Body of pancreas (tissue), 4 donors: ENCODE data around the gene PACRG. TPM values are rescaled to one million over a fixed set of nuclear protein-coding genes. Genes with fewer than 3 reads are reported as not detected.

ENCODE experiments used
- ATAC-seq: fragments of 150-250 bp; one replicate; pipeline ENCODE4 v1.9.1; 2016
- DNase-seq, 4 donors: peaks; one replicate each; pipeline ENCODE4 v3.0.0-alpha.2; 2019
- H3K27ac ChIP-seq, 4 donors: fragments of 200-600 bp; sonication (generic); 1 replicate in 3 of 4; 2 replicates in 1 of 4; pipeline versions ENCODE4 v1.5.1 to v1.6.1; 2016 to 2019; ENCODE audit warnings: mild to moderate bottlenecking in 1 of 4, mixed read lengths in 1 of 4, moderate library complexity in 1 of 4
- H3K27me3 ChIP-seq, 2 donors: fragments of 200-600 bp; sonication (generic); one replicate each; pipeline ENCODE4 v1.6.0; 2016; ENCODE audit warnings: mild to moderate bottlenecking in 1 of 2
- H3K36me3 ChIP-seq, 2 donors: fragments of 200-600 bp; sonication (generic); replicated peaks in 1 of 2; 2 replicates each; pipeline ENCODE4 v1.5.1; 2016; ENCODE audit warnings: low read depth in 2 of 2; ENCODE audit not compliant: insufficient read depth in 1 of 2
- H3K4me1 ChIP-seq: fragments of 200-600 bp; sonication (generic); one replicate; pipeline ENCODE4 v1.6.0; 2016
- H3K4me3 ChIP-seq, 2 donors: fragments of 200-600 bp; sonication (generic); 1 replicate in 1 of 2; 2 replicates in 1 of 2; pipeline ENCODE4 v1.5.1; 2016 to 2019
- H3K9me3 ChIP-seq, 3 donors: fragments of 200-600 bp; sonication (generic); 1 replicate in 2 of 3; 2 replicates in 1 of 3; pipeline ENCODE4 v1.5.1; 2016
- POLR2A ChIP-seq, 3 donors: fragments of 450-650 bp; IDR thresholded peaks; one replicate each; pipeline ENCODE4 v1.6.1; 2016; ENCODE audit warnings: antibody characterized with exemption in 3 of 3, mild to moderate bottlenecking in 2 of 3
- WGBS, 2 donors: methylation state at CpG; one replicate each; pipeline ENCODE4 v1.1.5; 2017; 5-methylcytosine and 5-hydroxymethylcytosine counted together
- intact Hi-C: fragments of 100-400 bp; cut with DNase I; formaldehyde crosslinking; loops from one replicate; pipeline ENCODE4 v1.15.1; 2023
- total RNA-seq, 2 donors: library from RNA; depleted of rRNA; stranded (reverse); fragments of >200 nt; gene quantifications; one replicate each; pipeline ENCODE4 v1.1.0, GENCODE V29; 2016
- TF ChIP-seq, protein P1 (sequence below), 7 experiments: fragments of 450-650 bp in 4 of 7; fragments of 200-600 bp in 3 of 7; sonication (generic) in 3 of 7; IDR thresholded peaks; one replicate each; pipeline ENCODE4 v1.5.1; 2016 to 2019; ENCODE audit warnings: antibody characterized with exemption in 7 of 7

Gene PACRG
- total RNA-seq, 2 donors from 2014 or later: 7.8 to 10.9 TPM

DNA sequence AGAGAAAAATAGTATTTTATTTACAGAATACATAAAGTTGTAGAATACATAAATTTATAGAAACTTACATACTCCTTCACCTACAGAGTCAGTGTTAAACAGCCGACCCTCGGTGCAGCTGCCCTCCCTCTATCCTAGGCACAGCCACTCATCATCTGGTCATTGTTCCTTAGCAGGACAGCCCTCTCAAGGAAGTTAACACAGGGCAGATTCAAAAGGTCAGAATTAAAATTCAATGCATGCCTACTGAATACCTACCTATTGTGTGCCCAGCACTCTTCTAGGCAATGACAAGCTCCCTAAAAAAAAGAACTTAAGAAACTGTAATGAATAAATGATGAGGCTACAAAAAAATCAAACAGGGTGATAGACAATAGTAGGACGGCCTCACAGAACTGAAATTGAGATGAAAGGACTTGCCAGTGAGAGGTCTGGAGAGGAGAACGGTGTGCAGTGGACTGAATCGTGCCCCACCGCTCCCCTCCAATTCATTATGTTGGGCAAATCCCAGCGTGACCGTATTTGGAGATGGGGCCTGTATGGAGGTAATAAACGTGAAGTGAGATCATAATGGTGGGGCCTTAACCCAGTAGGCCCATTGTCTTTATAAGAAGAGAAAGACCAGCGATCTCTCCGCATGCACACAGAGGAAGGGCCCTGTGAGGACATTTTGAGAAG lies 326.0 kb downstream of the PACRG start:
- ATAC-seq (no peak), DNase-seq (no peak)
- intact Hi-C loops: no loop called here
- Histone ChIP-seq H3K4me3 (no peak overlapping the region), H3K4me1 (no peaks in the 10 kb centered on the region), H3K36me3 (no peaks in the 10 kb centered on the region), H3K9me3 (peaks cover 0 to 8% (median 0%) of the 10 kb centered on the region in 3 donors), H3K27me3 (no peaks in the 10 kb centered on the region), H3K27ac (no peak overlapping the region)
- WGBS, 2 donors: 89 to 91% methylated on average over 11 of the region's 11 CpGs
- no peak for TF ChIP-seq POLR2A (IDR thresholded peaks at IDR 0.05)
- TF ChIP-seq, protein P1, sequence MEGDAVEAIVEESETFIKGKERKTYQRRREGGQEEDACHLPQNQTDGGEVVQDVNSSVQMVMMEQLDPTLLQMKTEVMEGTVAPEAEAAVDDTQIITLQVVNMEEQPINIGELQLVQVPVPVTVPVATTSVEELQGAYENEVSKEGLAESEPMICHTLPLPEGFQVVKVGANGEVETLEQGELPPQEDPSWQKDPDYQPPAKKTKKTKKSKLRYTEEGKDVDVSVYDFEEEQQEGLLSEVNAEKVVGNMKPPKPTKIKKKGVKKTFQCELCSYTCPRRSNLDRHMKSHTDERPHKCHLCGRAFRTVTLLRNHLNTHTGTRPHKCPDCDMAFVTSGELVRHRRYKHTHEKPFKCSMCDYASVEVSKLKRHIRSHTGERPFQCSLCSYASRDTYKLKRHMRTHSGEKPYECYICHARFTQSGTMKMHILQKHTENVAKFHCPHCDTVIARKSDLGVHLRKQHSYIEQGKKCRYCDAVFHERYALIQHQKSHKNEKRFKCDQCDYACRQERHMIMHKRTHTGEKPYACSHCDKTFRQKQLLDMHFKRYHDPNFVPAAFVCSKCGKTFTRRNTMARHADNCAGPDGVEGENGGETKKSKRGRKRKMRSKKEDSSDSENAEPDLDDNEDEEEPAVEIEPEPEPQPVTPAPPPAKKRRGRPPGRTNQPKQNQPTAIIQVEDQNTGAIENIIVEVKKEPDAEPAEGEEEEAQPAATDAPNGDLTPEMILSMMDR (IDR thresholded peaks at IDR 0.05): no peak

DNA sequence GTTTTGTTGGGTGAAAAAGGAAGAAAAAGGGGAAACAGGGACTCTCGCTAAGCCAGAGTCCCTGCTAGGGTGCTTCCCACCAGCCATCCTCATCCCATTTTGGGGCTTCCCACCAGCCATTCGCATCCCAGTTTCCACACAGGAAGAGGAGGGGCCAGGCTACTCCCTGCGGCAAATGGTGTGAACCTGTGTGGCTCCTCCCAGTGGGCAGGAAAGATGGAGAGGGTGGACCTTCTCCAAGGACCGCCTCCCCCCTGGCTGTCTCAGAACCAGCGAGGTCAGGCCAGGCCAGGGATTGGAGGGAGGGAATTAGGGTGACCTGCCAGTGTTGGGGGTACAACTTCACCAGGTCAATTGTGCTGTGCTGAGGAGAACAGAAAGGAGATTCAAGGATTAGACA lies 326.9 kb downstream of the PACRG start:
- 88% methylated on average over 5 of the region's 5 CpGs for WGBS, 2 donors
- intact Hi-C loops: no loop called here
- no peaks in the 10 kb centered on the region for H3K36me3 ChIP-seq
- H3K4me1 ChIP-seq: no peaks in the 10 kb centered on the region
- H3K27me3 ChIP-seq: no peaks in the 10 kb centered on the region
- H3K27ac ChIP-seq: no peak overlapping the region
- ATAC-seq (no peak), DNase-seq (no peak)
- H3K9me3 ChIP-seq: peaks cover 0 to 8% (median 0%) of the 10 kb centered on the region in 3 donors
- H3K4me3 ChIP-seq: no peak overlapping the region
- no peak for TF ChIP-seq POLR2A (IDR thresholded peaks at IDR 0.05)
- TF ChIP-seq, protein P1 (IDR thresholded peaks at IDR 0.05): no peak

DNA sequence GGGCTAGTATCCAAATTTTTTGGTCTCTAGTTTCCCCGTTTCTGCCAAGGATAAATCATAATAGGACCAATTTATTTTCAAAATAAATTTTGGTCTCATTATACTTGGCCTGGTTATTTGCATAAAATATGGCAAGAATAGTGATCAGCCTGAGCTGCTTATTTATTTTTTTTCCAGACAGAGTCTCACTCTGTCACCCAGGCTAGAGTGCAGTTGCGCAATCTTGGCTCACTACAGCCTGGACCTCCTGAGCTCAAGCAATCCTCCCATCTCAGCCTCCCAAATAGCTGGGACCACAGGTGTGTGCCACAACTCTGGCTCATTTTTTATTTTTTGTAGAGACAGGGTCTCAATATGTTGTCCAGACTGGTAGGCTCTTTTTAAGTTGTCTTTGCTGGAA lies 329.5 kb downstream of the PACRG start:
- 89% methylated on average over 2 of the region's 2 CpGs for WGBS, 2 donors
- no peak for DNase-seq
- Histone ChIP-seq H3K4me3 (no peak overlapping the region), H3K27me3 (no peaks in the 10 kb centered on the region), H3K4me1 (no peaks in the 10 kb centered on the region), H3K27ac (no peak overlapping the region), H3K36me3 (no peaks in the 10 kb centered on the region), H3K9me3 (peaks cover 0 to 8% (median 0%) of the 10 kb centered on the region in 3 donors)
- intact Hi-C loops: no loop called here
- TF ChIP-seq, protein P1 (IDR thresholded peaks at IDR 0.05): no peak
- no peak for TF ChIP-seq POLR2A (IDR thresholded peaks at IDR 0.05)
- no peak for ATAC-seq

DNA sequence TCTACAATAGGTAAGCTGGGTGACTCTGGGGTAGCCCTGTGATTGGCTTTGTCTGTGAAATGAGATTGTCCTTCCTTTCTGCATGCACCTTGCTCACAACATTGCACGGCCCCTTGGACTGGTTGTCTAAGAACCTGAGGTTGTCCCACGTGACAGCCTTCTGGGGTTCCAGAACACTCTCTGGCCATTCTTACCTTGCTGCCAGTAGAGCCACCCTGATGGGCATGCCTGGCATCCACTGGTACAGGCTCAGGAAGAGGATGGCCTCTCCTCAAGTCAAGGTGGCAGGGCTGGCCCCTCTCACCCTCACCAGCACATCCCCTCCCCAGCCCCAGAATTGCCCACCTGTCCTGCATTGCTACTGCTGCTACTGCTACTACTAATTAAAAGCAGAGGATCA lies 335.0 kb downstream of the PACRG start:
- Histone ChIP-seq H3K36me3 (no peaks in the 10 kb centered on the region), H3K4me3 (no peak overlapping the region), H3K27me3 (no peaks in the 10 kb centered on the region), H3K27ac (no peak overlapping the region), H3K4me1 (no peaks in the 10 kb centered on the region), H3K9me3 (no peaks in the 10 kb centered on the region)
- DNase-seq (no peak), ATAC-seq (no peak)
- intact Hi-C loops: no loop called here
- TF ChIP-seq POLR2A (IDR thresholded peaks at IDR 0.05): no peak
- TF ChIP-seq, protein P1 (IDR thresholded peaks at IDR 0.05): no peak
- 83 to 87% methylated on average over 2 of the region's 2 CpGs for WGBS, 2 donors

DNA sequence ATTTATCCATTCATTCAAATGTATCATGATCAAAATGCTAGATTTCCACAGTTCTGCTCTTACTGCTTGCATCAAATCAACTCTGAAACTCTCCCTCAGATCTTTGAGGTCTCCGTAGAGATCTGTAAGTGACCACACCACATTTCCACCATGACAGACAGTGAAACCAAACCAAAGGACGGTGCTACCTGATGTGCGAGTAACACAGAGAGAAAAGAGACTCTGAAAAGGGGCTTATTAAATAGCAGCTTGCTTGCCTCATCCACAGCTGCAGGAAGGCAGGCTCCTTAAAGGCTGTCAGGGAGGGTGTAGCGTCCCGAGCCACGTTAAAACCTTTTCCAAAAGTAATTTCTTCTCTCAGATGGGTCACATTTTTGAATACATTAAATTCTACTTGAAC lies 335.8 kb downstream of the PACRG start:
- Histone ChIP-seq H3K9me3 (no peaks in the 10 kb centered on the region), H3K27ac (no peak overlapping the region), H3K36me3 (no peaks in the 10 kb centered on the region), H3K4me3 (no peak overlapping the region), H3K27me3 (no peaks in the 10 kb centered on the region), H3K4me1 (no peaks in the 10 kb centered on the region)
- TF ChIP-seq, protein P1 (IDR thresholded peaks at IDR 0.05): no peak
- no peak for TF ChIP-seq POLR2A (IDR thresholded peaks at IDR 0.05)
- no peak for ATAC-seq
- DNase-seq: no peak
- 82 to 92% methylated on average over 6 of the region's 6 CpGs for WGBS, 2 donors
- intact Hi-C loops: no loop called here
